Esophagus muscularis mucosa (tissue), 4 donors: ENCODE results near the gene HPD.

Experiments used
- EP300 ChIP-seq: sonication (generic); formaldehyde crosslinking; IDR thresholded peaks from one replicate; pipeline ENCODE4 v1.6.1; 2017; ENCODE audit warnings: antibody characterized with exemption
- POLR2AphosphoS5 ChIP-seq, 2 donors: sonication (generic); formaldehyde crosslinking; IDR thresholded peaks; one replicate each; pipeline ENCODE4 v1.6.1; 2017; ENCODE audit warnings: antibody characterized with exemption in 2 of 2
- TF ChIP-seq, protein P1 (sequence below), 3 experiments: fragments of 200-600 bp in 2 of 3; fragments of 450-650 bp in 1 of 3; sonication (generic) in 2 of 3; IDR thresholded peaks; one replicate each; pipeline ENCODE4 v1.5.1; 2017 to 2019; ENCODE audit warnings: antibody characterized with exemption in 3 of 3, mild to moderate bottlenecking in 2 of 3, moderate library complexity in 1 of 3

DNA sequence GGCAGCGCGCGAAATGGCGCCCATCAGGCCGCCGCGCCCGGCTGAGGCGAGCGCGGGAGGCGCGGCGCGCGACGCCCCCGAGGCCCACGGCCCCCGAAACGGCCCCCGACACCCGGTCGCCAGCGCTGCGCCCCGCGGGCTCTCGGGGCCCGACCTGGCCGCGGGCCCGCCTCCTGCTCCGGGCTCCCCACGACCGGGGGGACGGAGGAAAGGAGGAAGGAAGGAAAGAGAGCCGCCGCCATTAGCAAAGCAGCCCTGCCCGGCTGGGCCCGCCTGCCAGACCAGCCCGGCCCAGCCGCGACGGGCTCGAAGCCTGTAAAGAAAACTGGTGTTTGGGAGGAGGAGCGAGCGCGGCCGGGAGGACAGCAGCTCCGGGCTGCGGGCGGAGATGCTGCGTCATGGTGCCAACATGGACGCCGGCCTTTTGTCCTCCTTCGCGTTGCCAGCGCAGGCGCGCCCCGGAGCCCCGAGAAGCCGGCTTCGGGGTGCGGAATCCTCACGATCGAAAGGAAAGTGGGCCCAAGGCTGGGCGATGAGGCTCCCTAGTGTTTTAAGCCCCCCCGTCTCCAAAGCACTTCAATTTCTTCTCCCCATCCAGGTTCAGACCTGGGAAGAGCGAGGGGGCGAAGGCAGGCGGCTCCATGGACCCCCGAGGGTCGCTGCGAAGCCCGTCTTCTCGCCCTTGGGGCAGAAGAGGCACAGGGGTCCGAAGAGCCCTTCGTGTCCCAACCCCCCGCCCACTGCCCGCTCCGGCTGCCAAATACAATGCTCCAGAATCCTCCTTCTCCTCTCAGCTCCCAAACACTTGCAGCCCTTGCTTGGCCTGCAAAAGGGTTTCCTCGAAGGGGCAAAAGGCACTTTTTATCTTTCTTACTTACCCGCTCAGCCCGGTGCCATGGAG lies 57.7 kb downstream of the HPD start:
- TF ChIP-seq POLR2AphosphoS5 (IDR thresholded peaks at IDR 0.05): peak in 1 of 2 donors; percentile 69
- TF ChIP-seq, protein P1, sequence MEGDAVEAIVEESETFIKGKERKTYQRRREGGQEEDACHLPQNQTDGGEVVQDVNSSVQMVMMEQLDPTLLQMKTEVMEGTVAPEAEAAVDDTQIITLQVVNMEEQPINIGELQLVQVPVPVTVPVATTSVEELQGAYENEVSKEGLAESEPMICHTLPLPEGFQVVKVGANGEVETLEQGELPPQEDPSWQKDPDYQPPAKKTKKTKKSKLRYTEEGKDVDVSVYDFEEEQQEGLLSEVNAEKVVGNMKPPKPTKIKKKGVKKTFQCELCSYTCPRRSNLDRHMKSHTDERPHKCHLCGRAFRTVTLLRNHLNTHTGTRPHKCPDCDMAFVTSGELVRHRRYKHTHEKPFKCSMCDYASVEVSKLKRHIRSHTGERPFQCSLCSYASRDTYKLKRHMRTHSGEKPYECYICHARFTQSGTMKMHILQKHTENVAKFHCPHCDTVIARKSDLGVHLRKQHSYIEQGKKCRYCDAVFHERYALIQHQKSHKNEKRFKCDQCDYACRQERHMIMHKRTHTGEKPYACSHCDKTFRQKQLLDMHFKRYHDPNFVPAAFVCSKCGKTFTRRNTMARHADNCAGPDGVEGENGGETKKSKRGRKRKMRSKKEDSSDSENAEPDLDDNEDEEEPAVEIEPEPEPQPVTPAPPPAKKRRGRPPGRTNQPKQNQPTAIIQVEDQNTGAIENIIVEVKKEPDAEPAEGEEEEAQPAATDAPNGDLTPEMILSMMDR (IDR thresholded peaks at IDR 0.05): no peak
- no peak for TF ChIP-seq EP300
